SJSA1 (cell line): ENCODE data around the gene ZNF37A. TPM values are rescaled to one million over a fixed set of nuclear protein-coding genes. Genes with fewer than 3 reads are reported as not detected.
A peak's percentile ranks its signal among the peaks of the same experiment; 100 is the strongest.
"Not testable (repeated sequence)": the region's sequence is repeated elsewhere in the genome, so short reads cannot be mapped to it uniquely, and the experiment has no call there.

ENCODE experiments used
- DNase-seq, 2 experiments: peaks; one replicate each; pipeline ENCODE4 v3.0.0-alpha.2; 2015 to 2020; ENCODE audit warnings: low spot score in 2 of 2, low read depth in 1 of 2
- H3K27ac ChIP-seq: fragments of 250-450 bp; sonication (Bioruptor Pico); 2 replicates; pipeline ENCODE4 v1.5.1; 2020; ENCODE audit warnings: mild to moderate bottlenecking, moderate library complexity
- H3K27me3 ChIP-seq: fragments of 250-450 bp; sonication (Bioruptor Pico); replicated peaks from 2 replicates; pipeline ENCODE4 v1.5.1; 2020; ENCODE audit warnings: mild to moderate bottlenecking, moderate library complexity
- H3K36me3 ChIP-seq: fragments of 250-450 bp; sonication (Bioruptor Pico); 2 replicates; pipeline ENCODE4 v1.5.1; 2020; ENCODE audit warnings: mild to moderate bottlenecking
- H3K4me1 ChIP-seq: fragments of 250-450 bp; sonication (Bioruptor Pico); replicated peaks from 2 replicates; pipeline ENCODE4 v1.6.1; 2021; ENCODE audit warnings: mild to moderate bottlenecking
- H3K4me3 ChIP-seq: fragments of 250-450 bp; sonication (Bioruptor Pico); 2 replicates; pipeline ENCODE4 v1.5.1; 2020; ENCODE audit warnings: mild to moderate bottlenecking
- H3K9me3 ChIP-seq: fragments of 250-450 bp; sonication (Bioruptor Pico); replicated peaks from 2 replicates; pipeline ENCODE4 v1.5.1; 2020; ENCODE audit warnings: mild to moderate bottlenecking
- total RNA-seq: library from RNA; depleted of rRNA; stranded (reverse); fragments of >200 nt; shearing (Covaris generic); gene quantifications from 2 replicates; pipeline ENCODE4 v1.2.3, GENCODE V29; 2014; rRNA removed

Gene ZNF37A
- 3.0 and 8.6 TPM in 2 replicates for total RNA-seq

DNA sequence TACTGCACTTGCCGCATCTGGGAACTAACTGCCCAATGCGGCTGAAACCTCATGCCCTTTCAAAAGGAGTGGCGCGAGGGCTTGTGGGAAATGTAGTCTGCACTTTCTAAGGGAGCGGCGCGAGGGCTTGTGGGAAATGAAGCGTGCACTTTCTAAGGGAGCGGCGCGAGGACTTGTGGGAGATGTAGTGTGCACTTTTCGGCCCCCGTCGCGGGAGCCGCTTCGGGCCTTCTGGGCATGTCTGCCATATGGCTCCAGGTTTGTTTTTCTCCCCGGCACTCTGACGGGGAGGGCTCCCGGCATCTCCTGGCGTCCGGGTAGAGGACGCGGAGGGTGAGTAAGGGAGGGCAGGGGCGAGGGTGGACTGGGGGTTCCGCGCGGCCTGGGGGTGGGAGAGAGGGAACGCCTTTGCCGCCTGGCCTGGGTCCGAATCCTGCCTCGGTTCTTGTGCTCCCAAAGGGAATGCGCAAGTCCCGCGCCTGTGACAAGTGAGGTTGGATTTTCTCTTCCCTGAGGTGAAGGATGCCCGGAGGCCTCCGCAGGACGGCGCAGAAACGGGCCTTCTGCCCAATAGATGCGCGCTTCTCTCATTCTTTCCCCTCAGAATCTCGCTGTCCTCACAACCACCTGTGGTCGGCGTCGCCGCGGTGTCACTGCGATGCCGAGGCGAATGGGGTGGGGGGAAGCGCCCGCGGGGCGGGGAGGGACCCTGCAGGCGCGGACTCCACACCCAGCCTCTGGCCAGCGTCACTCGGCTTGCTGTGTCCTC lies at the start of gene ZNF37A:
TSS of gene ZNF37A (plus strand) at position 180 of the 769 bp plus-strand sequence. CDS start 2,281 bp downstream, outside the sequence.
- Histone ChIP-seq H3K4me1 (peaks cover 6% of the 10 kb centered on the region), H3K27ac (peak within 1 kb of the TSS; percentile 18; the same call in 1 of the 2 replicates), H3K9me3 (no peaks in the 10 kb centered on the region), H3K4me3 (peak within 1 kb of the TSS; percentile 50), H3K36me3 (peaks cover 18% of the 10 kb centered on the region), H3K27me3 (no peaks in the 10 kb centered on the region)
- peak; percentile 84 to 90 for DNase-seq

DNA sequence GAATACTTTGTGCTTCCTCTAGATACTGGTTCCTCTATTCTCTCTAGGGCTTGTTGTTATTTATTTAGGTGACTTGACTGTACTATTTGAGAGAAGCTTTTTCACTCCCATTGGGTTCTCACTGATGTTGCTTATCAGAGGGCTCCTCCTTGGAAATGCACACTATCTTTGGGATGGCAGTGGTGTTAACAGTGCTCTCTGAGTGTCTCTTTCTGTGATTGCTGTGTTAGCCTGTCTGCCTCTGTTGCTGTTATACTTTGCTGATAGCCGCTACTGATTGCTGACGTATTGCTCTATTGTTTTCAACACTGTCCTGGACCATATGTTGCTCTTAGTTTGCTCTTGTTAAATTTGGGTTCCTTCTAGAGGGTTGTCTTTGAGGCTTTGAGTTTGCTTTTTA lies 49.0 kb upstream of the ZNF37A start:
- Histone ChIP-seq H3K27ac (no peak overlapping the region), H3K4me3 (no peak overlapping the region), H3K9me3 (no peaks in the 10 kb centered on the region), H3K4me1 (no peaks in the 10 kb centered on the region), H3K27me3 (no peaks in the 10 kb centered on the region), H3K36me3 (no peaks in the 10 kb centered on the region)
- DNase-seq, result no peak

DNA sequence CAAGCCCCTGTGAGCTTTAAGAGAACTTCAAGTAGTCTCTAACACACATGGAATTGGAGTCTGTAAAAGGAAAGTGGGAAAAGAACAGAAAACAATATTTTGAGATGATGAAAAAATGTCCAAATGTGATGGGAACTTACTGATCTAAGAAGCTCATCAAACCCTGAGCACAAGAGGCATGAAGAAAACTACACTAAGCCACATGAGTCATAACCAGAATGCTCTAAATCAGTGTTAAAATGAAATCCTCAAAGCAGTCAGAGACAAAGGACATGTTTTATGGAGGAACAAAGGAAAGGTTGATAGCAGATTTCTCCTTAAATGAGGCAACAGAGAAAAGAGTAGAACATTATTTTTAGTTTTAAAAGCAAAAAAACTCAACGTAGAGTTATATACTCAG lies 46.5 kb upstream of the ZNF37A start:
- Histone ChIP-seq H3K4me1 (no peaks in the 10 kb centered on the region), H3K9me3 (no peaks in the 10 kb centered on the region), H3K27ac (no peak overlapping the region), H3K27me3 (no peaks in the 10 kb centered on the region), H3K36me3 (no peaks in the 10 kb centered on the region), H3K4me3 (no peak overlapping the region)
- no peak for DNase-seq

DNA sequence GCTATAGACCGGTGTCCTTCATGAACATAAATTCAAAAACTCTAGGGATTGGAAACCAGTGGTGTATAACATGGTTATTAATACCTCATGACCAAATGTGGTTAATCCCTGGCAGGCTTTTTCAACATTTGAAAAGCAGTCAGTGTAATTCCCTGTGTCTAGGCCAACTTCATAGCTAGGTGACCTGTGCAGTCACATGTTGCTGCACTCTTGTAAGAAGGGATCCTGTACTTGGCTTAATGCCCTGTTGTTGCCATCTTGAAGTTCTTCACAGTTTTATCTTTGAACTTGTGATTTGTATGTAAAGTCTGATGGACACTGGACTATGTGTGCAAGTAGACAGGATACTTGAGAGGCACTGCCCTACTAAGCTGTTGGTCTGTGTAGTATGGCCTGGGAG lies 43.9 kb upstream of the ZNF37A start:
- Histone ChIP-seq H3K4me1 (no peaks in the 10 kb centered on the region), H3K36me3 (peaks cover 3% of the 10 kb centered on the region; the same call in 1 of the 2 replicates), H3K27ac (no peak overlapping the region), H3K4me3 (no peak overlapping the region), H3K27me3 (no peaks in the 10 kb centered on the region), H3K9me3 (no peaks in the 10 kb centered on the region)
- DNase-seq, result no peak

DNA sequence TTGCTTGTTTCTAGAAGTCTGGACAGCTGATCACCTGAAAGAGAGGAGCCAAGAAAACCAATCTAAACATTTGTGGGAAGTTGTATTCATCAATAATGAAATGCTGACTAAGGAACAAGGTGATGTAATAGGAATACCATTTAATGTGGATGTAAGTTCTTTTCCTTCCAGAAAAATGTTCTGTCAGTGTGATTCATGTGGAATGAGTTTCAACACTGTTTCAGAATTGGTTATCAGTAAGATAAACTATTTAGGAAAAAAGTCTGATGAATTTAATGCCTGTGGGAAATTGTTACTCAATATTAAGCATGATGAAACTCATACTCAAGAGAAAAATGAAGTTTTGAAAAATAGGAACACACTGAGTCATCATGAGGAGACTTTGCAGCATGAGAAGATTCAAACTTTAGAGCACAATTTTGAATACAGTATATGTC lies 39.8 kb upstream of the ZNF37A start:
- Histone ChIP-seq H3K4me3 (no peak overlapping the region), H3K36me3 (peaks cover 6% of the 10 kb centered on the region; the same call in 1 of the 2 replicates), H3K27ac (no peak overlapping the region), H3K9me3 (0 out of 2 replicates have a peak, but pooled peaks cover 3% of the 10 kb centered on the region), H3K27me3 (no peaks in the 10 kb centered on the region), H3K4me1 (no peaks in the 10 kb centered on the region)
- DNase-seq, result no peak

DNA sequence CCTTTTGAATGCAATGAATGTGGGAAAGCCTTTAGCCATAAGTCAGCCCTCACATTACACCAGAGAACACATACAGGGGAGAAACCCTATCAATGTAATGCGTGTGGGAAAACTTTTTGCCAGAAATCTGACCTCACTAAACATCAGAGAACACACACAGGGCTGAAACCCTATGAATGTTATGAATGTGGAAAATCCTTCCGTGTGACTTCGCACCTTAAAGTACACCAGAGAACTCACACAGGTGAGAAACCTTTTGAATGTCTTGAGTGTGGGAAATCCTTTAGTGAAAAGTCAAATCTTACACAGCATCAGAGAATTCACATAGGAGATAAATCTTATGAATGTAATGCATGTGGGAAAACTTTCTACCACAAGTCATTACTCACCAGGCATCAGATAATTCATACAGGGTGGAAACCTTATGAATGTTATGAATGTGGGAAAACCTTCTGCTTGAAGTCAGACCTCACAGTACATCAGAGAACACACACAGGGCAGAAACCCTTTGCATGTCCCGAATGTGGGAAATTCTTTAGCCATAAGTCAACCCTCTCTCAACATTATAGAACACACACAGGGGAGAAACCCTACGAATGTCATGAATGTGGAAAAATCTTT lies 38.8 kb upstream of the ZNF37A start:
- DNase-seq, H3K4me1 ChIP-seq, H3K27ac ChIP-seq, H3K4me3 ChIP-seq, H3K27me3 ChIP-seq, H3K36me3 ChIP-seq, H3K9me3 ChIP-seq: not testable (repeated sequence)

DNA sequence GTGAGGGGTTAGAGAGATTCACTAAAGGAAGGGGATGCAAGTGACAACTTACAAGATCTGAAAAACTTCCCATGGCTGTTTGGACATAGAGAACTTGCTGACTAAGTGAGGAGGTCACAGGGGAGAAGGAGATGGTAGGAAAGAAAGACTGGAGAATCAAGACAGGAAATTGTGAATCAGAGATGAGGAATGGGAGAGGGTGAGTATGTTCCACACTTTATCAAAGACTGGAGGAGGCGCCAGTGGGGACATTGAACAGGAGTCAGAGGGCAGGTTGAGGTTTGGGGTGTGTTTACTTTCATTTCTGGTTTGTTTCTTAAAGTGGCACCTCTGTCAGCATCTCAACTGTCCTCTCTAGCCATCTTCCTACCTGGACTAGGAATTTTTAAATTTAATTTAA lies 24.5 kb upstream of the ZNF37A start:
- H3K9me3 ChIP-seq, H3K36me3 ChIP-seq, H3K27ac ChIP-seq, H3K27me3 ChIP-seq, DNase-seq, H3K4me3 ChIP-seq, H3K4me1 ChIP-seq: not testable (repeated sequence)

DNA sequence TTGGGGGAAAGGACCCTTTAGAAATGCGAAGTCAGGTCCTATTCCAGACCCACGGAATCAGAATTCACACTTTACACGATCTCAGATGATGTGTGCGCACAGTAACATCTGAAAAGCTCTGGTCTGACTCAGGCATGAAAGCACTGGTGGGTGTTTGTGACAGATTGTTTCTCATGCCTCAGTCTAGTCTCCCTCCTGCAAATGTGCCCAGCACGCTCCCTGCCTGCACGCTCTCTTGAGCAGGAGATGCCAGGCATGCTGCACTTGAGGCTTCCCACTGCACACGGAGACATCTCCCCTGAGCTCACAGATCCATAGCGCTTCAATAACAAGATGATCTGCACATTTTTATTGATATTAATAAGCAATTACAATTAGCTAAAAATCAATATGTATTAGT lies 23.6 kb upstream of the ZNF37A start:
- Histone ChIP-seq H3K4me1 (no peaks in the 10 kb centered on the region), H3K27ac (no peak overlapping the region), H3K4me3 (no peak overlapping the region), H3K9me3 (no peaks in the 10 kb centered on the region), H3K36me3 (no peaks in the 10 kb centered on the region), H3K27me3 (no peaks in the 10 kb centered on the region)
- DNase-seq, result no peak

DNA sequence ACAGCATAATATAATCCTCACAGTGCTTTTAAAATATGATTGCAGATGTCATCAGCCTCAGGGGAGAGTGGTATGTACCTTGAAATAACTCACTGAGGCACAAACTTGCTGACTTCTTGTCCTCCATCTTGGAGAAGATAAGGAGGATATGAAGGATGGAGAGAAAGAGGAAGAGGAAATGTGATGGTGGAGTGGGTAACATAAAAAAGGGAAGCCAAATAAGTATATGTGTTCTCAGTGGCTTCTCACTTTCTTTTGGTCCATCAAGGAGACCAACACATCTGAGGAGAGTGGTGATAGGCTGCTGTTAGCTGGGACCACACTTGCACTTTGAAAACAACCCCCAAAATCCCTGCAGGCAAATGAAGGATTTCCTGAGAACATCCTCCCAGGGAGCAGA lies 21.6 kb upstream of the ZNF37A start:
- no peaks in the 10 kb centered on the region for H3K27me3 ChIP-seq
- H3K36me3 ChIP-seq, result no peaks in the 10 kb centered on the region
- no peaks in the 10 kb centered on the region for H3K4me1 ChIP-seq
- no peaks in the 10 kb centered on the region for H3K9me3 ChIP-seq
- DNase-seq, result no peak
- no peak overlapping the region for H3K27ac ChIP-seq
- no peak overlapping the region for H3K4me3 ChIP-seq

DNA sequence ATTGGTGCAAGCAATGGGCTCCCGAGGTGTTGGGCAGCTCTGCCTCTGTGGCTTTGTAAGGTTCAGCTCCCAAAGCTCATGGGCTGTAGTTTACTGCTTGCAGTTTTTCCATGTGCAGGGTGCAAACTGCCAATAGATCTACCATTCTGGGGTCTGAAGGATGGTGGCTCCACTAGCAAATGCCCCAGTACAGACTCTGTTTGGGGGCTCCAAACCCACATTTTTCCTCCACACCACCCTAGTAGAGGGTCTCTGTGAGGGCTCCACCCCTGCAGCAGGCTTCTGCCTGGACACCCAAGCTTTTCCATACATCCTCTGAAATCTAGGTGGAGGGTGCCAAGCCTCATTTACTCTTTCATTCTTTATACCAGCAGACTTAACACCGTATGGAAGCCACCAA lies 17.4 kb upstream of the ZNF37A start:
- no peak overlapping the region for H3K4me3 ChIP-seq
- no peak overlapping the region for H3K27ac ChIP-seq
- no peaks in the 10 kb centered on the region for H3K9me3 ChIP-seq
- no peaks in the 10 kb centered on the region for H3K27me3 ChIP-seq
- no peak for DNase-seq
- H3K36me3 ChIP-seq, result no peaks in the 10 kb centered on the region
- no peaks in the 10 kb centered on the region for H3K4me1 ChIP-seq

DNA sequence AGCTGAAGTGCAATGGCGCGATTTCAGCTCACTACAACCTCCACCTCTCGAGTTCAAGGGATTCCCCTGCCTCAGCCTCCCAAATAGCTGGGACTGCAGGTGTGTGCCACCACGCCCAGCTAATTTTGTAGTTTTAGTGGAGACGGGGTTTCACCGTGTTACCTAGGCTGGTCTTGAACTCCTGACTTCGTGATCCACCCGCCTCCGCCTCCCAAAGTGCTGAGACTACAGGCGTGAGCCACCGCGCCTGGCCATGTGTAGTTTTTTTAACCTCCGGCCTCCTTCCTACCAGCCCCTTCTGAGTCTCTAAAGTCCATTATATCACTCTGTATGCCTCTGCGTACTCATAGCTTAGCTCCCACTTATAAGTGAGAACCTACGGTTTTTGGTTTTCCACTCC lies 819 bp upstream of the ZNF37A start:
- H3K4me3 ChIP-seq, H3K27ac ChIP-seq, DNase-seq, H3K9me3 ChIP-seq, H3K4me1 ChIP-seq, H3K27me3 ChIP-seq: not testable (repeated sequence)
- peaks cover 18% of the 10 kb centered on the region for H3K36me3 ChIP-seq

DNA sequence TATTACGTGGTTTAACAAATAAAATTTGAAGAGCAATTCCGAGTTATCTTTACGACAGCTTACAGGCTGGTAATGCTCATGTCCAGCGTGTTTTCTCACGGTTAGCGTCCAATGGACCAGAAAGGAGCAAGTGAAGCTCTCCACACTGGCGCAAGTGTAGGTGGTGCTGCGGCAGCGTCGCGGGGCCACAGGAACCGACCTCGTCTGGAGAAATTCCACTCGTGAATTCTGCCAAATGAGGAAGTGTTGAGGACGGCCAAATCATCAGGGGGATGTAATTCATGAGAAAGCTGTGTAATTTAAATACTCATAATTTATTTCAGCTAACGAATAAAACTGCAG lies 350 bp upstream of the ZNF37A start:
- no peaks in the 10 kb centered on the region for H3K9me3 ChIP-seq
- H3K27ac ChIP-seq, result no peak overlapping the region

DNA sequence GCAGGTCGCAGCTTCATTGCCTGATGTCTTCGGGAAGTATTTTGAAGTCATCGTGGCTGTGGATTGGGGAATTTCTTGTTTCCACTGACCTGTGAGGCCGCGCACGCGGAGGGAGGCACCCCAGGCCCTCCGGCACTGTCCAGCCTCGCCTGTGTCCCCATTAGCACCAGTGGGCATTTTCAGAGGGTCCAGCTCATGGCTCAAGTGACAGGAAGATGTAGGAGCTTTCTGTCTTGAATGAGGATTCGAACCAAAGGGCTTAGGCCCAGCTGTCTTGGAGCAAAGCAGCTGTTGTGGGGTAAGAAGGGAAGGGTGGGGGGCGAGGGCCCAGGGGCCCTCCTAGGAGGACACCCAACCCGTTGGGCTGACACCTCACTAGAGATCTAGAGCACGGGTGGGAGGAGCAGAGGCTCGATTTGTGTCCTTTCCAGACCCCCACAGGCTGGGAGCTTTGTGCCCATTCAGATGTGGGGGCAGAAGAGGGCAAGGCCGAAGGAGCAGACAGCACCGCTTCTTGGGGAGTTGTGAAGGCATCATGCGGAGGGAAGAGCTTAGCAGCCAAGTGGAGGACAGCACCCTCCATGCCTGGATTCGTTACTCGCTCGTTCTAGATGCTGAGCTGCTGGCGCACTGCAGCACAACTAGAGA lies 914 bp downstream of the ZNF37A start:
- no peaks in the 10 kb centered on the region for H3K27me3 ChIP-seq
- H3K4me1 ChIP-seq, result peaks cover 6% of the 10 kb centered on the region
- H3K36me3 ChIP-seq, result peaks cover 20% of the 10 kb centered on the region
- H3K4me3 ChIP-seq, result peak overlapping the region; percentile 50
- no peak for DNase-seq
- no peak overlapping the region for H3K27ac ChIP-seq
- no peaks in the 10 kb centered on the region for H3K9me3 ChIP-seq

More for the DNA sequence above, 350 bp upstream of the ZNF37A start:
- no peak for DNase-seq
- H3K4me1 ChIP-seq, result peaks cover 6% of the 10 kb centered on the region
- H3K27me3 ChIP-seq, result no peaks in the 10 kb centered on the region
- peaks cover 18% of the 10 kb centered on the region for H3K36me3 ChIP-seq
- peak overlapping the region; percentile 50 for H3K4me3 ChIP-seq

DNA sequence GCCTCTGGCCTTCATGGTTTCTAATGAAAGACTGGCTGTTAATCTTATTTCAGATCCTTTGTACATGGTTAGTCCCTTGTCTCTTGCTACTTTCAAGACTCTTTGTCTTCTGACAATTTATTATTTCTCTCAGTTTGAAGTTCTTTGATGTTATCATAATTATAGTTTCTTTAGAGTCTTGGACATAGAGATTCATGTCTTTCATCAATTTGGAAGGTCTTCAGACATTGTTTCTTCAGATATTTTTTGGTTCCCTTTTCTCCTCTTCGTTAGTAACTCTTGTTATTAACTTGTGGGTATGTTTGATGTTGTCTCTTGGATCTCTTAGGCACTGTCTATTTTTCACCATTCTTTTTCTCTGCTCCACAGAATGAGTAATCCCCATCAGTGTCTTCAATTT lies 8.7 kb downstream of the ZNF37A start:
- no peaks in the 10 kb centered on the region for H3K27me3 ChIP-seq
- no peaks in the 10 kb centered on the region for H3K4me1 ChIP-seq
- DNase-seq, result no peak
- no peak overlapping the region for H3K27ac ChIP-seq
- H3K4me3 ChIP-seq, result no peak overlapping the region
- no peaks in the 10 kb centered on the region for H3K9me3 ChIP-seq
- H3K36me3 ChIP-seq, result peaks cover 17% of the 10 kb centered on the region
